CD4-positive, CD25-positive, alpha-beta regulatory T cell (primary cell): ENCODE results near the gene HPS1. TPM values are rescaled to one million over a fixed set of nuclear protein-coding genes. Genes with fewer than 3 reads are reported as not detected.
A peak's percentile ranks its signal among the peaks of the same experiment; 100 is the strongest.

Experiments
- ATAC-seq, 2 donors: fragments of 150-1000 bp; cut with Tn5 transposase; one replicate each; pipeline ENCODE4 v1.10.0; 2021; ENCODE audit warnings: low read depth in 2 of 2, moderate number of reproducible peaks in 2 of 2, moderate library complexity in 1 of 2
- DNase-seq, 3 donors: peaks; one replicate each; pipeline versions ENCODE4 v3.0.0 to v3.0.0-alpha.2; 2012 to 2022; ENCODE audit warnings: mixed read lengths in 1 of 3
- H3K27ac ChIP-seq: one replicate; pipeline ENCODE4 v1.7.0; 2013; ENCODE audit warnings: mild to moderate bottlenecking, low read length; ENCODE audit not compliant: insufficient read depth, poor library complexity, severe bottlenecking
- H3K27me3 ChIP-seq: one replicate; pipeline ENCODE4 v1.7.0; 2013; ENCODE audit warnings: low read length; ENCODE audit not compliant: control insufficient read depth, insufficient read depth
- H3K36me3 ChIP-seq: one replicate; pipeline ENCODE4 v1.7.0; 2013; ENCODE audit warnings: mild to moderate bottlenecking, low read length, moderate library complexity; ENCODE audit not compliant: control insufficient read depth, insufficient read depth
- H3K4me1 ChIP-seq: 2 replicates; pipeline ENCODE4 v1.7.0; 2013; ENCODE audit warnings: mild to moderate bottlenecking, low read length; ENCODE audit not compliant: insufficient read depth, control insufficient read depth, poor library complexity, severe bottlenecking
- H3K4me3 ChIP-seq: one replicate; pipeline ENCODE4 v1.7.0; 2013; ENCODE audit warnings: low read depth, mild to moderate bottlenecking, low read length, moderate library complexity
- H3K9me3 ChIP-seq, 2 experiments: 1 replicate in 1 of 2; 2 replicates in 1 of 2; pipeline ENCODE4 v1.7.0; 2013; ENCODE audit warnings: low read length in 2 of 2, mild to moderate bottlenecking in 1 of 2, moderate library complexity in 1 of 2; ENCODE audit not compliant: control insufficient read depth in 2 of 2
- H3K27ac Mint-ChIP-seq, 3 donors: one replicate each; pipeline ENCODE4 v1.8.0; 2020 to 2022; ENCODE audit warnings: mild to moderate bottlenecking in 3 of 3, mixed read lengths in 3 of 3, moderate library complexity in 2 of 3
- H3K27me3 Mint-ChIP-seq: one replicate; pipeline ENCODE4 v1.8.0; 2022; ENCODE audit warnings: mild to moderate bottlenecking, mixed read lengths
- H3K36me3 Mint-ChIP-seq: one replicate; pipeline ENCODE4 v1.8.0; 2020; ENCODE audit warnings: mixed read lengths
- H3K4me1 Mint-ChIP-seq, 4 donors: one replicate each; pipeline ENCODE4 v1.8.0; 2020 to 2022; ENCODE audit warnings: mixed read lengths in 4 of 4, mild to moderate bottlenecking in 1 of 4
- H3K4me3 Mint-ChIP-seq, 4 donors: one replicate each; pipeline ENCODE4 v1.8.0; 2020 to 2022; ENCODE audit warnings: mild to moderate bottlenecking in 4 of 4, mixed read lengths in 4 of 4, moderate library complexity in 3 of 4
- H3K9me3 Mint-ChIP-seq, 7 donors: one replicate each; pipeline ENCODE4 v1.8.0; 2020 to 2022; ENCODE audit warnings: mixed read lengths in 7 of 7, mild to moderate bottlenecking in 3 of 7, moderate library complexity in 2 of 7
- polyA plus RNA-seq, 4 donors: library from polyadenylated mRNA; unstranded; fragments of 300-500 nt; fragmentation: Illumina TruSeq; gene quantifications; one replicate each; pipeline ENCODE4 v1.2.3, GENCODE V29; 2021
- total RNA-seq: library from RNA; stranded (reverse); gene quantifications from one replicate; pipeline ENCODE4 v1.2.3, GENCODE V29; 2022

Gene HPS1
- total RNA-seq: 88.5 TPM
- 10 to 100 TPM; 65.2 to 80.0 (median 75.2) TPM for polyA plus RNA-seq

DNA sequence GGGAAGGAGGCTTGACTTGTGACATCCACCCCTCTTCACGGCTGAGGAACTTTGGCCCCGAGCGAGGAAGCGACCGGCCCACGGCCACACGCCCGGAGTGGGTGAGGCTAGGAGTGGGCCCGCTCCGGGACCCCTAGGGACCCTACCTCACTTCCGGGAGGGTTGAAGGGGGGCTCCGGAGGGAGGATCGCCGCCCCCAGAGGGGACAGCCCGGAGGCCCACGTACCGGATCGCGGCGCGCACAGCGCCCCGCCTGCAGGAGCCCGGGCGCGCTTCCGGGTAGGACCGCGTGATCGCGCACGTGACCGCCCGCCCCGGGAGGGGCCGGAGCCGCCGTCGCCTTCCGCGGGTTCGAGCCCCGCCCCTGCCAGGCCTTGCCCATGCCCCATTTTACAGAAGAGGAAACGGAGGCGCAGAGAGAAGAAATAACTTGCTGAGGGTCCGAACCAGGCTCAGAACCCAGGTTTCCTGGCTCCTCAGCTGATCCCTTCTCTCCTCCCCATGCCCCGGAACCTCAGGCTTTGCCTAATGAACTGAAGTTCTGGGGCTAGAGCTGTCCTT lies at the start of gene HPS1:
TSS of gene HPS1 (minus strand) at position 275 of the 561 bp plus-strand sequence. CDS start 3,695 bp downstream, outside the sequence.
- peak within 1 kb of the TSS; percentile 86 for H3K27ac ChIP-seq
- ATAC-seq: peak; percentile 91 to 92
- Mint-ChIP-seq H3K9me3 (no peaks in the 10 kb centered on the region), H3K27ac (peak within 1 kb of the TSS; percentile 96 to 97 (median 96)), H3K4me1 (peaks cover 10 to 53% (median 27%) of the 10 kb centered on the region in 4 donors), H3K36me3 (peaks cover 17% of the 10 kb centered on the region), H3K4me3 (peak within 1 kb of the TSS; percentile 94 to 98 (median 96)), H3K27me3 (peaks cover 19% of the 10 kb centered on the region)
- H3K4me3 ChIP-seq: peak within 1 kb of the TSS; percentile 86
- H3K36me3 ChIP-seq: peaks cover 23% of the 10 kb centered on the region
- H3K27me3 ChIP-seq: peaks cover 8% of the 10 kb centered on the region
- H3K9me3 ChIP-seq: peaks cover 0 to 2% of the 10 kb centered on the region in 2 experiments
- peaks cover 32% of the 10 kb centered on the region for H3K4me1 ChIP-seq
- DNase-seq: peak; percentile 62 to 87 (median 79)

- DNase-seq (no peak), ATAC-seq (no peak)
- Histone ChIP-seq H3K27ac (no peak overlapping the region), H3K36me3 (no peaks in the 10 kb centered on the region), H3K27me3 (no peaks in the 10 kb centered on the region), H3K9me3 (peaks cover 18 to 20% of the 10 kb centered on the region in 2 experiments), H3K4me3 (no peak overlapping the region), H3K4me1 (no peaks in the 10 kb centered on the region)
- Mint-ChIP-seq H3K9me3 (peaks cover 0 to 17% (median 10%) of the 10 kb centered on the region in 7 donors), H3K36me3 (no peaks in the 10 kb centered on the region), H3K4me3 (no peak overlapping the region), H3K4me1 (no peaks in the 10 kb centered on the region), H3K27ac (no peak overlapping the region), H3K27me3 (peaks cover 28% of the 10 kb centered on the region)
These were observed 46.0 kb upstream of the HPS1 start for GRCh38 chr10:98492763-98493162.

DNA sequence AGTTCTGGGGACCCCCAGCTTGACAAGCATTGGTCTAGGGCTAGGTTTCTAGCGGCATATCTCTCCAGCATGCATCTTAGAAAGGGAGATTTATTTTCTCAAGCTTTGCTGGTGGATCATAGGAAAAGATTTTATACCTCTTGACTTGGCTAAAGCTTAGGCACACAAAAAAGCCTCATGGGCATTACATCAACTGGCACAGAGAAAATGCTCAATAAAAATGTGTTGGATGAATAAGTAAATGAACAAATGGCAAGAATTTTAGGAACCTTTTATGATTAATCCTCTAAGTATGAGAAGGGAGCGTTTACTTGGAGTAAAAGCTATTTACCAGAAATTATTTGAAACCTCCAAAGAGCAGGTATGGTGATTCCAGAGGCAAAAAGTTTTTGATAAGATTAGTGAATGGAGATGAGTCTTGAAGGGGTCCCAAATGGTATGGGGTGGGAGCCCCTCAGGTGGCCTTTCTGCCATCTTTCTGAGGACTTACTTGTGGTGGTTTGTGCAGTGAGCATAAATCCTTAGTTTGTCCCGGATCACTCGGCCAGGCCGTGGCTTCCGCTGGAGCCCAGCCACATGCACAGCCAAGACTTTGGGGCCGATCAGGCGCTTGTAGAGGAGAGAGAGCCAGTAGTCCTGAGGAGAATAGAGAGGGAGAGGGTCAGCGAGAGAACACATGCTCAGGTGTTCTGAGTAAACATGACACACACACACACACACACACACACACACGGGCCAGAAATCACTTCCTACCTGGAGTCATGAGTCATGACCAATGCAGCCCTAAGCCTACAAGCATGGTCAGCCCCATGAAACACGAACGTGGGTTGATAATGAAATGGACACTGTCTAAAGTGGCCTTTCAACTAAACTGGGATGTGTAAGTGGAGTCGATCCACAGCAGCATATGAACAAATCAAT lies 43.1 kb upstream of the HPS1 start:
- no peak overlapping the region for H3K4me3 Mint-ChIP-seq
- Histone ChIP-seq H3K36me3 (no peaks in the 10 kb centered on the region), H3K27ac (no peak overlapping the region), H3K4me1 (no peaks in the 10 kb centered on the region), H3K27me3 (no peaks in the 10 kb centered on the region), H3K4me3 (no peak overlapping the region), H3K9me3 (peaks cover under 1 to 2% of the 10 kb centered on the region in 2 experiments)
- ATAC-seq (no peak), DNase-seq (no peak)
- no peaks in the 10 kb centered on the region for H3K36me3 Mint-ChIP-seq
- no peaks in the 10 kb centered on the region for H3K4me1 Mint-ChIP-seq
- peaks cover 17% of the 10 kb centered on the region for H3K27me3 Mint-ChIP-seq
- H3K9me3 Mint-ChIP-seq: peaks cover 0 to 4% (median 2%) of the 10 kb centered on the region in 7 donors
- H3K27ac Mint-ChIP-seq: no peak overlapping the region

- peaks cover 0 to 3% (median 0%) of the 10 kb centered on the region in 7 donors for H3K9me3 Mint-ChIP-seq
- ATAC-seq (no peak), DNase-seq (no peak)
- H3K4me1 Mint-ChIP-seq: no peaks in the 10 kb centered on the region
- no peak overlapping the region for H3K27ac ChIP-seq
- H3K27ac Mint-ChIP-seq: no peak overlapping the region
- H3K4me3 Mint-ChIP-seq: no peak overlapping the region
- no peaks in the 10 kb centered on the region for H3K36me3 ChIP-seq
- H3K4me1 ChIP-seq: no peaks in the 10 kb centered on the region
- H3K4me3 ChIP-seq: no peak overlapping the region
- H3K9me3 ChIP-seq: no peaks in the 10 kb centered on the region
- no peaks in the 10 kb centered on the region for H3K27me3 ChIP-seq
- H3K36me3 Mint-ChIP-seq: no peaks in the 10 kb centered on the region
- H3K27me3 Mint-ChIP-seq: peaks cover 13% of the 10 kb centered on the region
These were observed 42.1 kb upstream of the HPS1 start for GRCh38 chr10:98488669-98489430.

DNA sequence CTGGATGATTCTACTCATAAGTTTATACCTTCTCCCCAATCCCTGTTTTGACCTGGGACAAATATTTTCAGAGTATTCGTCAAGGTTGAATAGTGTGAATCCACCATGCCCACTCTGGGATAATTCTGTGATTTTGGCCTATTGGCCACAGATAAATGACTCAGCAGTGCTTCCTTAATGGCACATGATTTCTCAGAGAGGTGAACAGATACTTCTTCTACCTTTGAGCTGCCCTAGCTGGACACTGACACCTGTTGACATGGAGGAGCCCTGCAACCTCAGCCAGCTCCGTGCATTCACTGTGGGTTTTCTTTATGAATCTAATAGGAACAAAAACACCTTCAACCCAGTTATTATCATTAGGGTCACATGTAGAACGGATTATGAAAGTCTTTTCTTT lies 40.9 kb upstream of the HPS1 start:
- H3K27ac ChIP-seq: no peak overlapping the region
- peaks cover 0 to under 1% (median under 1%) of the 10 kb centered on the region in 4 donors for H3K4me1 Mint-ChIP-seq
- H3K27ac Mint-ChIP-seq: no peak overlapping the region
- ATAC-seq (no peak), DNase-seq (no peak)
- H3K4me1 ChIP-seq: no peaks in the 10 kb centered on the region
- peaks cover 11% of the 10 kb centered on the region for H3K27me3 Mint-ChIP-seq
- H3K36me3 ChIP-seq: no peaks in the 10 kb centered on the region
- no peaks in the 10 kb centered on the region for H3K9me3 ChIP-seq
- no peak overlapping the region for H3K4me3 ChIP-seq
- no peaks in the 10 kb centered on the region for H3K27me3 ChIP-seq
- H3K9me3 Mint-ChIP-seq: peaks cover 0 to 5% (median 0%) of the 10 kb centered on the region in 7 donors
- no peak overlapping the region for H3K4me3 Mint-ChIP-seq
- H3K36me3 Mint-ChIP-seq: no peaks in the 10 kb centered on the region

DNA sequence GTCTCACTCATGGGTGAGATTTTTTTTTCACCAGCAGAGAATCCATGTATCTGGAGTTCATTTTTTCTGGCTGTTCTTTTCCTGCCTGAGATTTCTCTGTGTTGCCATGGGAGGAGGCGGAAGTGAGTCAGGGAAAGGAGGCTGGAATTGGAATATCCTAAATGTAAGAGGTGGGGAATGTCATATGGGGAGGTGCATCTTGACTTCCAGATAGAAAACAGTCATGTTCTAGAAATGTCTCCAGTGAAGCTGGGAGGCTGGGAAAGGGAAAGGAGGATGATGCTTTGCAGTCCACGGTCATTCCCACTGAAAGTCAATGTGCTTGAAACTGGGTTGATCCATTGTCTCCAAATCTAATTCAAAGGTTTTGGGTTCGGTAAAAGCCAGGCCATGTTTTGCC lies 39.7 kb upstream of the HPS1 start:
- Mint-ChIP-seq H3K27ac (no peak overlapping the region), H3K4me3 (no peak overlapping the region), H3K36me3 (no peaks in the 10 kb centered on the region), H3K9me3 (peaks cover 0 to 5% (median 0%) of the 10 kb centered on the region in 7 donors), H3K4me1 (peaks cover 0 to 9% (median 5%) of the 10 kb centered on the region in 4 donors), H3K27me3 (peaks cover 4% of the 10 kb centered on the region)
- H3K4me3 ChIP-seq: no peak overlapping the region
- no peak overlapping the region for H3K27ac ChIP-seq
- H3K4me1 ChIP-seq: no peaks in the 10 kb centered on the region
- no peaks in the 10 kb centered on the region for H3K27me3 ChIP-seq
- no peaks in the 10 kb centered on the region for H3K36me3 ChIP-seq
- H3K9me3 ChIP-seq: no peaks in the 10 kb centered on the region
- DNase-seq (no peak), ATAC-seq (no peak)

DNA sequence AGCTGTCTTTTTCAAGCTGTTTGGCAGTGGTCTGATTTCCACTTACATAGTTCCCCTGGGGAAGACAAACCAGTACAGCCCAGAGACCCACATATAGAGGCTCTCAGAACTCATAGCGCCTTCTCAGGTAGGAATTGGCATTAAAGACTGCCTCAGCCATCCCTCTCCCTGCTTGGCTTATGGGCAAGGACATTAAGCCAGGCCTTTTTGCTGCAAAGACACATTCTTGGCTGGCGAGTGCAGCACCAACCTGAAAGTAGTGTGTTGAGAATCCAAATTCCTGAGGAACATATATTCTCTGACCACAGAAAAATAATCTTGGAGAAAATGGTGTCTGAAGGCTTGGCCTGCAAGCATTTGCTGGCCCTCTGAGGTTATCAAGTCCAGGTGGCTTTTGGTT lies 39.2 kb upstream of the HPS1 start:
- Histone ChIP-seq H3K9me3 (no peaks in the 10 kb centered on the region), H3K27me3 (no peaks in the 10 kb centered on the region), H3K4me1 (no peaks in the 10 kb centered on the region), H3K4me3 (no peak overlapping the region), H3K36me3 (no peaks in the 10 kb centered on the region), H3K27ac (no peak overlapping the region)
- Mint-ChIP-seq H3K27ac (no peak overlapping the region), H3K4me3 (no peak overlapping the region), H3K9me3 (peaks cover 0 to 5% (median 0%) of the 10 kb centered on the region in 7 donors), H3K4me1 (peaks cover 0 to 12% (median 7%) of the 10 kb centered on the region in 4 donors), H3K27me3 (peaks cover 4% of the 10 kb centered on the region), H3K36me3 (no peaks in the 10 kb centered on the region)
- no peak for ATAC-seq
- DNase-seq: no peak
